Stimulated activated CD4-positive, alpha-beta T cell treated with anti-CD3 and anti-CD28 coated beads, Interleukin-12 subunit alpha, Interleukin-12 subunit beta, amount 100 ng/mL, for 48 hours (primary cell): ENCODE data around the gene SORBS1.

ENCODE experiments used
- DNase-seq, 3 donors: peaks; one replicate each; pipeline ENCODE4 v3.0.0-alpha.2; 2020; ENCODE audit warnings: low read depth in 2 of 3, low spot score in 1 of 3

Gene SORBS1

DNA sequence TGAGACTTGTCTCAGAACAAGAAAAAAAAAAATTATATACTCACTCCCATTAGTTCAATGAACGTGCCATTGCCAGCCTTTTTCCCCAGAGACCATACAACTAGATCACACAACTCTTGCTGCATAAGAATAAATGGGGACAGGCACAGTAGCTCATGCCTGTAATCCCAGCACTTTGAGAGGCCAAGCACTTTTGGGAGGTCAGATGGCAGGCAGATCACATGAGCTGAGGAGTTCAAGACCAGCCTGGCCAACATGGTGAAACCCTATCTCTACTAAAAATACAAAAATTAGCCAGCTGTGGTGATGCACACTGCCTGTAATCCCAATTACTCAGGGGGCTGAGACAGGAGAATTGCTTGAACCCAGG lies 284.0 kb downstream of the SORBS1 start:
- no peak for DNase-seq

DNA sequence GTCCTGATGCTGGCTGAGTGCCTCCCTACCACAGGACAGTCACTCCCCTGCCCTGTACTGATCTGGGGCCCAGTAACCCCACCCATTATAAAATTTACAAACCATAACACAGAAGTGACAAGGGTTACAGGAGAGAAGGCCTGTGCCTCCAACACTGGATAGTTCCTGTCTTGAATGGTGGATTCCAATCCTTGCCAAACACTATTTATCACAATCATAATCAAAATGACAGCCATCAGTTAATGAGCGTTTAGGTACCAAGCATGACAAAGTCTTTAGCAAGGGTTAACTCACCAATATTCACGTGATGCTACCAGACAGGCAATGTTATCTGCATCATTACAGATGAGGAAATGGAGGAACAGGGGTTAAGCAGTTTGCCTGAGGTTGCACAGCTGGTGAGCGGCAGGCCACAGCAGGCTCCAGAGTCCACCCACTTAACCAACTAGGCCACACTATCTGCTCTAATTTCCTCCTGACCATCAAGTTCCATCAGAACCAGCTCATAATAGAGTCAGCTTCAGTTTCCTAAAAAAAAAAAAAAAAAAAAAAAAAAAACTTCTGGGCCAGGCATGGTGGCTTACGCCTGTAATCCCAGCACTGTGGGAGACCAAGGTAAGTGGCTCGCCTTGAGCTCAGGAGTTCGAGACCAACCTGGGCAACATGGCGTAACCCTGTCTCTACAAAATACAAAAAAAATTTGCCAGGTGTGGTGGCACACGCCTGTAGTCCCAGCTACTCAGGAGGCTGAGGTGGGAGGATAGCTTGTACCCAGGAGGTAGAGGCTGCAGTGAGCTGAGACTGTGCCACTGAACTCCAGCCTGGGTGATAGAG lies 284.6 kb downstream of the SORBS1 start:
- no peak for DNase-seq

- DNase-seq = no peak
Measured at GRCh38 chr10:95275726-95276366, 285.3 kb downstream of the SORBS1 start.

GRCh38 chr10:95273393-95274312 lies 287.5 kb downstream of the SORBS1 start:
- DNase-seq = no peak

DNA sequence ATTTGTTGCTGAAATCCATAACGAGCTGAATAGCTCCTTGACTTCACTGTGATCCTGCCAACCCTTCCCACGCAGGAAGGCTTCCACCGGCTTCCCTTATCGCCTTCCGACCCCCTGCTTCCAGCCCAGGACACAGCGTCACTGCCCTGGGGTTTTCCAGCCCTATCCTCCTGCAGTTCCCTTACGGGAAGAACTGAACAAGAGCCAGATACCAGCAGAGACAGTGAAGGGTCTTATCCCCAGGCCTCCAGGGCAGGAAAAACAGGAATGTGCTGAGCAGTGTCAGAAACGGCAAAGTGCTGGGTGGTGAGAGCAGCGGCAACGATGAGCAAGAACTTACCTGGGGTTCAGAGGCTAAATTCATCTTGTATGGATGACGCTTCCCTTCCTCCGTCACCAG lies 292.7 kb downstream of the SORBS1 start:
- DNase-seq = no peak

GRCh38 chr10:95267251-95267650 lies 293.9 kb downstream of the SORBS1 start:
- DNase-seq = no peak

GRCh38 chr10:95266674-95267095 lies 294.5 kb downstream of the SORBS1 start:
- no peak for DNase-seq

DNA sequence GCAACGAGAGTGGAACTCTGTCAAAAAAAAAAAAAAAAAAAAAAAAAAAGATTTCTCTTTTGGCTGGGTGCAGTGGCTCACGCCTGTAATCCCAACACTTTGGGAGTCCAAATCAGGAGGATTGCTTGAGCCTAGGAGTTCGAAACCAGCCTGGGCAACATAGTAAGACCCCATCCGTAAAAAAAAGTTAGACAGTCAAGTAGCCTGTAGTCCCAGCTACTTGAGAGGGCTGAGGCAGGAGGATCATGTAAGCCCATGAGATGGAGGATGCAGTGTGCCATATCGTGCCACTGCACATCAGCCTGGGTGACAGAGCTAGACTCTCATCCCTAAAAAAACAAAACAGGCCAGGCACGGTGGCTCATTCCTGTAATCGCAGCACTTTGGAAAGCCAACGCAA lies 295.6 kb downstream of the SORBS1 start:
- DNase-seq = no peak

- DNase-seq = no peak
Measured at GRCh38 chr10:95264227-95265051, 296.7 kb downstream of the SORBS1 start.

DNA sequence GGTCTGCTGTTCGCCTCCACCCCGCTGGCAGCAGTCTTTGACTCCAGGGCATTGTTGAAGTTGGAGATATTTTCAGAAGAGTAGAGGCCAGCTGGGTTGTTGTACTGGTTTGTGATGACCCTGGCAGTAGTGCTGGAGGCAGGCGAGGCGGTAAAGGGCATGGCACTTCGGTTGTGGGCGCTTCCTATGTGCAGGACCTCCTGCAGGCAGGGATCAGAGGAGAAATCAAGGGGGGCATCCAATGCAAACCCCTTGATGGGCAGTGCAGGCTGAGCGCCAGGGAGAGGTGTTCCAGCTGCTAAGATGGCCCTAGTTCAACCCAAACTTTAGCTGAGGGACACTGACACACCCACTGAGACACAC lies 297.3 kb downstream of the SORBS1 start:
- no peak for DNase-seq

DNA sequence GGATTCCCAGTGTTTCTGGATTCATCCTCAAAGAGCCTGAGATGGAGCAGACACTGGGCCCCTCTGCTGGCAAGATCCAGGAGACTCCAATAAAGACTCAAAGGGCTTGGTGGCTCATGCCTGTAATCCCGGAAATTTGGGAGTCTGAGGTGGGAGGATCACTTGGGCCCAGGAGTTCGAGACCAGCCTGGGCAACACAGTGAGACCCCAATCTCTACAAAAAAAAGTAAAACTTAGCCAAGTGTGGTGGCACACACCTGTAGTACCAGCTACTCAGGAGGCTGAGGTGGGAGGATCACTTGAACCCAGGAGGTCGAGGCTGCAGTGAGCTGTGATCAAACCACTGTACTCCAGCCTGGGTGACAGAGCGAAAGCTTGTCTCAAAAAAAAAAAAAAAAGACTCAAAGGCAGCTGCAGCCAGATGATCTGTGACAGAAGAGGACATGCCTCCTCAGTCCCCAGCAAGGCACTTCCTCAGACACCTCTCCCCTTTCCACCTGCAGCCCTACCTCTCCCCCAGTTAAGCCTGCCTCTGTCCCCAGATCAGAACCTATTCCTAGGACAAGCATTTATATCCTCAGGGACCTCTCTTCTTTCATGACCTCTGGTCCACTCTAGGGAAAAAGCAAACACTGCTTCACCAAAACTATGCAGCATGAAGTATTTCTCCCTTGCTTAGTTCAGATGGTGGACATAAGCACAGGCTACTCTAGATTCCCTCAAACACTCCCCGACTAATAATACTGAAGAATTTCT lies 298.2 kb downstream of the SORBS1 start:
- no peak for DNase-seq

DNA sequence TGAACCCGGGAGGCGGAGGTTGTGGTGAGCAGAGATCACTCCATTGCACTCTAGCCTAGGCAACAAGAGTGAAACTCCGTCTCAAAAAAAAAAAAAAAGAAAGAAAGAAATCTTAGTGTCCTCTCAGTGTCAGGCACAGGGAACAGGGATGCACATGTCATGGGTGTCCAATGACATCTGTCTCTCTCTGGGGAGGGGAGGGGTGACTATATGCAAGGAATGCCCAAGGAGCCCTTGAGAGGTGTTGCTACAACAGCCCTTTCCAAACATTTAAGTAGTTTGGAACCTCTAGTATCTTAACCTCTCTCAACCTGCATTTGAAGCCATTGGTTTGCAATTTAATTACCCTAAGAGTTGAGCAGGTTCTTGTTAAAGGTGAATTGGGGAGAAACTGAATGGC lies 299.2 kb downstream of the SORBS1 start:
- no peak for DNase-seq
